ENCODE results near the gene PKP3.

PKP3 gene

GRCh38 chr11:371051-371450, 23.0 kb upstream of the PKP3 start:
- TF ChIP-seq, protein P1, sequence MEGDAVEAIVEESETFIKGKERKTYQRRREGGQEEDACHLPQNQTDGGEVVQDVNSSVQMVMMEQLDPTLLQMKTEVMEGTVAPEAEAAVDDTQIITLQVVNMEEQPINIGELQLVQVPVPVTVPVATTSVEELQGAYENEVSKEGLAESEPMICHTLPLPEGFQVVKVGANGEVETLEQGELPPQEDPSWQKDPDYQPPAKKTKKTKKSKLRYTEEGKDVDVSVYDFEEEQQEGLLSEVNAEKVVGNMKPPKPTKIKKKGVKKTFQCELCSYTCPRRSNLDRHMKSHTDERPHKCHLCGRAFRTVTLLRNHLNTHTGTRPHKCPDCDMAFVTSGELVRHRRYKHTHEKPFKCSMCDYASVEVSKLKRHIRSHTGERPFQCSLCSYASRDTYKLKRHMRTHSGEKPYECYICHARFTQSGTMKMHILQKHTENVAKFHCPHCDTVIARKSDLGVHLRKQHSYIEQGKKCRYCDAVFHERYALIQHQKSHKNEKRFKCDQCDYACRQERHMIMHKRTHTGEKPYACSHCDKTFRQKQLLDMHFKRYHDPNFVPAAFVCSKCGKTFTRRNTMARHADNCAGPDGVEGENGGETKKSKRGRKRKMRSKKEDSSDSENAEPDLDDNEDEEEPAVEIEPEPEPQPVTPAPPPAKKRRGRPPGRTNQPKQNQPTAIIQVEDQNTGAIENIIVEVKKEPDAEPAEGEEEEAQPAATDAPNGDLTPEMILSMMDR (IDR thresholded peaks at IDR 0.05; ENCODE audit: insufficient read depth, low read depth, low read length, missing control alignments) = no peak
- no peak overlapping the region for H3K4me3 ChIP-seq (ENCODE audit: low read depth, low read length)

GRCh38 chr11:371716-372590, 22.1 kb upstream of the PKP3 start:
- TF ChIP-seq, protein P1 (IDR thresholded peaks at IDR 0.05; ENCODE audit: insufficient read depth, low read depth, low read length, missing control alignments) = no peak
- no peak for DNase-seq (ENCODE audit: low read depth)
- H3K4me3 ChIP-seq (ENCODE audit: low read depth, low read length) = no peak overlapping the region

More at GRCh38 chr11:371051-371450, 23.0 kb upstream of the PKP3 start:
- DNase-seq (ENCODE audit: low read depth) = no peak

DNA sequence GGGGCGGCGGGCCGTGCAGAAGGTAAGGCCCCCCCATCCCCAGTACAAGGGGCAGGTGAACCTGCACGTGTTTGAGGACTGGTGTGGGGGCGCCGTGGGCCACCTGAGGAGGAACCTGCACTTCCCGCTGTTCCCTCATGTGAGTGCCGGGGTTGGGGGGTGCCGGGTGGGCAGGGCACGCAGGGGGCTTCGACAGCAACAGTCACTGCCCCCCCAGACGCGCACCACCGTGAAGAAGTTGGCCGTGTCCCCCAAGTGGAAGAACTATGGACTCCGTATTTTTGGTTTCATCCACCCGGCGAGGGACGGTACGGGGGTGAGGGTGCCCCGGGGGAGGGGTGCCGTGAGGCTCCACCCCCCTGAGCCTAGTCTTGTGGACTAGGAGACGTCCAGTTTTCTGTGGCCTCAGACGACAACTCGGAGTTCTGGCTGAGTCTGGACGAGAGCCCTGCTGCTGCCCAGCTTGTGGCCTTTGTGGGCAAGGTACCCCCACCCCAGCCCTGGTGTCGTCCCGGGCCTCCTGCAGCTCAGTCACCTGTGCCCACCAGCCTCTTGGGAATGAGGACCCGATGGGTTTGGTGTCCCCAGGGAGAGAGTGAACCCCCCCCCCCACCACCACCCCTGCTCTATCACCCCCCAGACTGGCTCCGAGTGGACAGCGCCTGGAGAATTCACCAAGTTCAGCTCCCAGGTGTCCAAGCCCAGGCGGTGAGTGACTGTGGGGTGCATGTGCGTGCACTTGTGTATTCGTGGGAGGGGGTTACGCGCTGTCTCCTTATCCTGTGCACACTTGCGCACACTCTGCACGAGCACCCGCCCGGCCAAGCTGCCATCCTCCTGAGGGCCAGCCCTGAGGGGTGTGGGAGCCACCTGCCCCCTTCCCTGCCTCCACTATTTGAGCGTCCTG, 20.9 kb upstream of the PKP3 start:
- H3K4me3 ChIP-seq (ENCODE audit: low read depth, low read length) = no peak overlapping the region
- TF ChIP-seq, protein P1 (IDR thresholded peaks at IDR 0.05; ENCODE audit: insufficient read depth, low read depth, low read length, missing control alignments) = no peak
- no peak for DNase-seq (ENCODE audit: low read depth)

- no peak overlapping the region for H3K4me3 ChIP-seq (ENCODE audit: low read depth, low read length)
- TF ChIP-seq, protein P1 (IDR thresholded peaks at IDR 0.05; ENCODE audit: insufficient read depth, low read depth, low read length, missing control alignments) = no peak
- DNase-seq (ENCODE audit: low read depth) = no peak
These were observed 20.1 kb upstream of the PKP3 start for GRCh38 chr11:373716-374551.

DNA sequence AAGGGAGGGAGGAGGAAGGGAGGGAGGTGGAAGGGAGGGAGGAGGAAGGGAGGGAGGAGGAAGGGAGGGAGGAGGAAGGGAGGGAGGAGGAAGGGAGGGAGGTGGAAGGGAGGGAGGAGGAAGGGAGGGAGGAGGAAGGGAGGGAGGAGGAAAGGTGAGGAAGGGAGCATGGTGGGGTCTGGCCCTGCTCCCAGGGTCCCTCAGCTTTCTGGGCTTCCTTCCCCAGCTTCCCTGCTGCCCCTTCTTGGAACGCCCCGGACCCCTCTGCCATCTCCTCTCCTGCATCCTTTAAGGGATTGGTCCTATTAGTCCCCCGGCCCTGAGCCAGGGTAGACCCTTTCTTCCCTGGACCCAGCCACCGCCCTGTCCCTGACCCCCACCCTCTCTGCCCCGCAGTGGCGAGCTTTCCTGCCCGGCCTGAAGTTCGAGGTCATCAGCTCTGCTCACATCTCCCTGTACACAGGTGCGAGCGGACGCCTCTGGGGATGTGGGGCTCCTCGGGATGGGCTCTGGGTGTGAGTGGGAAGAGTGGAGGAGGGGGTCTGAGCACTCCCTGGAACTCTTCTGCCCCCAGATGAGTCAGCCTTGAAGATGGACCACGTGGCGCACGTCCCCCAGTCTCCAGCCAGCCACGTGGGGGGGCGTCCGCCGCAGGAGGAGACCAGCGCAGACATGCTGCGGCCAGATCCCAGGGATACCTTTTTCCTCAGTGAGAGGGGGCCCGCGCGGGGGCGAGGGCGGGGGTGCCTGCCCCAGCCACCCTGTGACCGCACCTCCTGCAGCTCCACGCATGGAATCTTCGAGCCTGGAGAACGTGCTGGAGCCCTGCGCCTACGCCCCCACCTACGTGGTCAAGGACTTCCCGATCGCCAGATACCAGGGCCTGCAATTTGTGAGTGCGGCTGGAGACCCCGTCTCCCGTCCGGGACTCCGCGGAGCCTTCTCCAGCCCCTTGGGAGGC, 18.7 kb upstream of the PKP3 start:
- H3K4me3 ChIP-seq (ENCODE audit: low read depth, low read length) = no peak overlapping the region
- TF ChIP-seq, protein P1 (IDR thresholded peaks at IDR 0.05; ENCODE audit: insufficient read depth, low read depth, low read length, missing control alignments) = no peak
- no peak for DNase-seq (ENCODE audit: low read depth)

All from GM12865 (cell line).